HepG2 (cell line): ENCODE data around the gene IST1. TPM values are rescaled to one million over a fixed set of nuclear protein-coding genes. Genes with fewer than 3 reads are reported as not detected.

Source experiments
- AHDC1 ChIP-seq: sonication (generic); formaldehyde crosslinking; IDR thresholded peaks from 2 replicates; pipeline ENCODE4 v1.5.1; 2020; ENCODE audit warnings: mild to moderate bottlenecking, missing genetic modification reagents, borderline replicate concordance
- JARID2 ChIP-seq: sonication (generic); formaldehyde crosslinking; IDR thresholded peaks from 2 replicates; pipeline ENCODE4 v1.8.1; 2023; ENCODE audit warnings: missing genetic modification reagents, inconsistent platforms; ENCODE audit not compliant: insufficient replicate concordance
- KIAA2018 ChIP-seq: sonication (generic); formaldehyde crosslinking; IDR thresholded peaks from 2 replicates; pipeline ENCODE4 v1.5.0; 2020; ENCODE audit warnings: mild to moderate bottlenecking, missing genetic modification reagents, borderline replicate concordance
- NKX3-1 ChIP-seq: sonication (generic); formaldehyde crosslinking; IDR thresholded peaks from 2 replicates; pipeline ENCODE4 v1.5.0; 2020; ENCODE audit warnings: missing genetic modification reagents
- ZMYM4 ChIP-seq: sonication (generic); formaldehyde crosslinking; IDR thresholded peaks from 2 replicates; pipeline ENCODE4 v1.8.1; 2023; ENCODE audit warnings: mild to moderate bottlenecking, missing genetic modification reagents
- ZNF101 ChIP-seq: sonication (generic); formaldehyde crosslinking; IDR thresholded peaks from 2 replicates; pipeline ENCODE4 v1.4.0; 2020; ENCODE audit warnings: mild to moderate bottlenecking, low read depth, missing genetic modification reagents, borderline replicate concordance
- ZNF275 ChIP-seq: sonication (generic); formaldehyde crosslinking; IDR thresholded peaks from 2 replicates; pipeline ENCODE4 v1.8.0; 2022; ENCODE audit warnings: missing genetic modification reagents, mild to moderate bottlenecking, inconsistent platforms, borderline replicate concordance
- ZNF484 ChIP-seq: sonication (generic); formaldehyde crosslinking; IDR thresholded peaks from 2 replicates; pipeline ENCODE4 v1.5.1; 2020; ENCODE audit warnings: mild to moderate bottlenecking, low read depth, missing genetic modification reagents, borderline replicate concordance
- ZNF567 ChIP-seq: sonication (generic); formaldehyde crosslinking; IDR thresholded peaks from 2 replicates; pipeline ENCODE4 v1.8.1; 2023; ENCODE audit warnings: mild to moderate bottlenecking, missing genetic modification reagents, borderline replicate concordance
- ZNF775 ChIP-seq: sonication (generic); formaldehyde crosslinking; IDR thresholded peaks from 2 replicates; pipeline ENCODE4 v1.4.0; 2020; ENCODE audit warnings: missing genetic modification reagents, mild to moderate bottlenecking, moderate library complexity, borderline replicate concordance
- polyA plus RNA-seq, 8 experiments: library from polyadenylated mRNA; depleted of rRNA in 3 of 8; stranded (reverse) in 7 of 8; unstranded in 1 of 8; fragments of >200 nt; fragmentation: Illumina TruSeq in 4 of 8; extraction: Trizol in 4 of 8; gene quantifications; 2 replicates each; pipeline versions ENCODE4 v1.2.1 to v1.2.3, GENCODE V29; 2011 to 2016; ENCODE audit warnings: low read depth in 4 of 8, missing spikeins in 1 of 8, mixed read lengths in 1 of 8; ENCODE audit not compliant: insufficient read depth in 1 of 8
- total RNA-seq, 5 experiments: library from RNA; depleted of rRNA; stranded (reverse); fragments of >200 nt; fragmentation: Illumina TruSeq; extraction: Trizol; gene quantifications; 2 replicates each; pipeline ENCODE4 v1.2.3, GENCODE V29; 2016; ENCODE audit warnings: low read depth in 1 of 5

IST1 gene
- total and polyA plus RNA-seq, 2 of the 13 experiments (the other 11 are each of a cell fraction or from before 2014, with no cell fraction given) = 346 to 415 TPM

DNA sequence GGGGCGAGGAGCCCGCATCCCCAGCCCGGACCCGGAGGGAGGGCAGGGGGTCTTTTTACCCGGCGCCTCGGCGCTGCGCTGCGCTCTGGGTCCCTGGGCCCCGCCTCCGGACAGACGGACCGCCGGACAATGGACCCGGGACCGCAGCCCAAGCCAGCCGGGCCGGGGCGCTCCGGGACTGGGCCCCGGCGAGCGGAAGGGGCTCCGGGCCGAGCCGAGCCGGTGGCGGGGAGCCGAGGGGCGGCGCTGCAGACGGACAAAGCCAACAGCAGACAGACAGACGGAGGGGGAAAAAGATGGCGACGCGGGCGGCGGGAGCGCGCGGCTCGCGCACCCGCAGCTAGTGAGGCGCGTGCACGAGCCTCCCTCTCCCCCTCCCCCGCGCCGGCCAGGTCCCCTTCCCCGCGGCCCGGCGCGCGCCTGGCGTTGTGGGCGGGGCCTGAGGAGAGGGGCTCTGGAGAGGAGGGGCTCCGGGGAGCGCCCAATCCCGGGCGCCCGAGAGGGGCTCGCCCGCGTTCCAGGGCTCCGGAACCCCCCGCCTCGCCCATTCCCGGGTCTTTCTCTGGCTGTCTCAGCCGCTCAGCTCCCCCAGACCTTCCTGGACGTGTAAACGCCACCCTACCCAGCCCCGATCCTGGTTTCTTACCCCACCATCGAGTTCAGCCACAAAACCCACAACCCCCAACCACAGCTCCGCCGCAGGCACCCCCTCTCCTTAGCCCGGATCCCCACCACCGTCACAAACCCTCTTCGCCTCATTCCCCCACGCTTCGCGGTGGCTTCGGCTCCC is 11.3 kb upstream of the IST1 start, which contains the start of gene ZNF821 (continued):
- TF ChIP-seq ZNF775 (CRISPR knock-in tag) = no peak
- TF ChIP-seq ZMYM4 (CRISPR knock-in tag) = peak; percentile 51; the same call in 1 of the 2 replicates
- no peak for TF ChIP-seq JARID2 (CRISPR knock-in tag)
- TF ChIP-seq AHDC1 (CRISPR knock-in tag) = no peak
- no peak; the same call in 1 of the 2 replicates for TF ChIP-seq NKX3-1 (CRISPR knock-in tag)
- no peak for TF ChIP-seq KIAA2018 (CRISPR knock-in tag)
- no peak for TF ChIP-seq ZNF101 (CRISPR knock-in tag)
- no peak for TF ChIP-seq ZNF484 (CRISPR knock-in tag)
- 0 out of 2 replicates have a peak, but pooled peaks have one; percentile 47 for TF ChIP-seq ZNF567 (CRISPR knock-in tag)
- no peak; the same call in 1 of the 2 replicates for TF ChIP-seq ZNF275 (CRISPR knock-in tag)
